Measurements from ENCODE around the gene NFU1. TPM values are rescaled to one million over a fixed set of nuclear protein-coding genes. Genes with fewer than 3 reads are reported as not detected.

The NFU1 gene
- 10 to 100 TPM; 36.2 to 38.2 TPM for total RNA-seq
- 10 to 100 TPM; 42.7 to 51.6 (median 47.8) TPM for polyA plus RNA-seq (ENCODE audit: insufficient read length in 6 of 6)
- long read RNA-seq, donor 1, transcript NFU1-203 (8 exons, 1,467 nt), result major isoform, 30 of 32 reads
- long read RNA-seq, donor 1, partial matches to known transcripts, result 0 of 32 reads
- long read RNA-seq, donor 1, other reads (novel, unspliced or antisense), result 0 of 32 reads
- long read RNA-seq, donor 2, transcript NFU1-203 (8 exons, 1,467 nt), result major isoform, 20 of 21 reads
- long read RNA-seq, donor 2, partial matches to known transcripts, result 0 of 21 reads
- long read RNA-seq, donor 2, other reads (novel, unspliced or antisense), result 0 of 21 reads
- long read RNA-seq, donor 3, transcript NFU1-203 (8 exons, 1,467 nt), result major isoform, 20 of 25 reads
- long read RNA-seq, donor 3, partial matches to known transcripts, result 0 of 25 reads
- long read RNA-seq, donor 3, other reads (novel, unspliced or antisense), result 5 of 25 reads
- long read RNA-seq, donor 4, transcript NFU1-203 (8 exons, 1,467 nt), result major isoform, 20 of 26 reads
- long read RNA-seq, donor 4, partial matches to known transcripts, result 2 of 26 reads
- long read RNA-seq, donor 4, other reads (novel, unspliced or antisense), result 2 of 26 reads
- long read RNA-seq, donor 5, transcript NFU1-203 (8 exons, 1,467 nt), result major isoform, 21 of 30 reads
- long read RNA-seq, donor 5, partial matches to known transcripts, result 6 of 30 reads
- long read RNA-seq, donor 5, other reads (novel, unspliced or antisense), result 0 of 30 reads
- long read RNA-seq, donor 6, transcript NFU1-203 (8 exons, 1,467 nt), result major isoform, 37 of 39 reads
- long read RNA-seq, donor 6, partial matches to known transcripts, result 0 of 39 reads
- long read RNA-seq, donor 6, other reads (novel, unspliced or antisense), result 0 of 39 reads
- long read RNA-seq, donor 7, transcript NFU1-203 (8 exons, 1,467 nt), result major isoform, 15 of 15 reads
- long read RNA-seq, donor 7, partial matches to known transcripts, result 0 of 15 reads
- long read RNA-seq, donor 7, other reads (novel, unspliced or antisense), result 0 of 15 reads
- long read RNA-seq, donor 8, transcript NFU1-203 (8 exons, 1,467 nt), result major isoform, 14 of 14 reads
- long read RNA-seq, donor 8, partial matches to known transcripts, result 0 of 14 reads
- long read RNA-seq, donor 8, other reads (novel, unspliced or antisense), result 0 of 14 reads
- long read RNA-seq, donor 9, result 0 reads
- long read RNA-seq, donor 10, transcript NFU1-203 (8 exons, 1,467 nt), result major isoform, 18 of 19 reads
- long read RNA-seq, donor 10, partial matches to known transcripts, result 0 of 19 reads
- long read RNA-seq, donor 10, other reads (novel, unspliced or antisense), result 1 of 19 reads
- long read RNA-seq, donor 11, transcript NFU1-203 (8 exons, 1,467 nt), result major isoform, 37 of 52 reads
- long read RNA-seq, donor 11, partial matches to known transcripts, result 13 of 52 reads
- long read RNA-seq, donor 11, other reads (novel, unspliced or antisense), result 0 of 52 reads
- long read RNA-seq, donor 12, transcript NFU1-203 (8 exons, 1,467 nt), result major isoform, 15 of 16 reads
- long read RNA-seq, donor 12, partial matches to known transcripts, result 0 of 16 reads
- long read RNA-seq, donor 12, other reads (novel, unspliced or antisense), result 0 of 16 reads

GRCh38 chr2:69436938-69437750 is at the start of gene NFU1:
TSS of gene NFU1 (minus strand) at chr2:69437435. CDS start at chr2:69437422, 13 bp downstream.
- peak; percentile 88 to 97 (median 95) for DNase-seq
- intact Hi-C loops (cut with DNase I), result no loop called here
- Histone ChIP-seq H3K36me3 (no peaks in the 10 kb centered on the region), H3K4me3 (peak within 1 kb of the TSS; percentile 65 to 84), H3K4me1 (peaks cover 5 to 39% of the 10 kb centered on the region in 2 donors), H3K9me3 (no peaks in the 10 kb centered on the region), H3K27ac (peak within 1 kb of the TSS; percentile 93 to 99), H3K27me3 (no peaks in the 10 kb centered on the region)
- ATAC-seq, result peak; percentile 98
- peak; percentile 39 to 79 for TF ChIP-seq CTCF (IDR thresholded peaks at IDR 0.05)

- no peak for TF ChIP-seq CTCF (IDR thresholded peaks at IDR 0.05)
- Histone ChIP-seq H3K36me3 (peaks cover 0 to 30% of the 10 kb centered on the region in 2 donors), H3K4me1 (no peaks in the 10 kb centered on the region), H3K27ac (no peak overlapping the region), H3K4me3 (no peak overlapping the region), H3K27me3 (no peaks in the 10 kb centered on the region), H3K9me3 (no peaks in the 10 kb centered on the region)
- DNase-seq (peak in 1 of 4 donors; percentile 26), ATAC-seq (peak; percentile 77)
- intact Hi-C loops (cut with DNase I), result no loop called here
Measured at GRCh38 chr2:69483696-69484095, 46.5 kb upstream of the NFU1 start.

- DNase-seq (no peak), ATAC-seq (no peak)
- Histone ChIP-seq H3K36me3 (peaks cover 0 to 30% of the 10 kb centered on the region in 2 donors), H3K4me1 (no peaks in the 10 kb centered on the region), H3K27ac (no peak overlapping the region), H3K4me3 (no peak overlapping the region), H3K27me3 (no peaks in the 10 kb centered on the region), H3K9me3 (no peaks in the 10 kb centered on the region)
- intact Hi-C loops (cut with DNase I), result no loop called here
- TF ChIP-seq CTCF (IDR thresholded peaks at IDR 0.05), result no peak
Measured at GRCh38 chr2:69483024-69483423, 45.8 kb upstream of the NFU1 start.

GRCh38 chr2:69482471-69482870 is 45.2 kb upstream of the NFU1 start:
- intact Hi-C loops (cut with DNase I), result no loop called here
- no peak overlapping the region for H3K4me3 ChIP-seq
- H3K27ac ChIP-seq, result no peak overlapping the region
- peaks cover 0 to 27% of the 10 kb centered on the region in 2 donors for H3K36me3 ChIP-seq
- no peak for ATAC-seq
- no peak for TF ChIP-seq CTCF (IDR thresholded peaks at IDR 0.05)
- no peaks in the 10 kb centered on the region for H3K9me3 ChIP-seq
- DNase-seq, result no peak
- H3K4me1 ChIP-seq, result no peaks in the 10 kb centered on the region
- no peaks in the 10 kb centered on the region for H3K27me3 ChIP-seq
